ENCODE data around the gene LHFPL3.

DNA sequence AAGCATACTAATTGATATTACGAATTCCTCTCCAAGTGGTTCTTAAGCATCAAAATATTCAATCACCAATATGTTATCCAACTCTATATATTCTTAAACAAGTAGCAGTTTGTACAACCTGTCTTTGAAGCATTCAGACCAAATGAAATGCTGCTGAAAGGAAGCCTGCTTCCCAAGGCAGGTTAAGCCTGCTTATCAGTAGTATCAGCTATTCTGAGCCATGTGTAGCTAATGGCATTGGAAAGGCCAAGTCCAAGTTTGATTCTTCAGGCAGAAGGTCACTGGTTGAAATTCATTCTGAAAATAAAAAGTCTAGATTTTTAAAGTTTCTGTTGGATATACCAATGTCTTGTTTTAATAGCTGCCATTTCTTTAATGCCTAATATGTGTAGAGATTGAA, 328.7 kb downstream of the LHFPL3 start:
- TF ChIP-seq, protein P1, sequence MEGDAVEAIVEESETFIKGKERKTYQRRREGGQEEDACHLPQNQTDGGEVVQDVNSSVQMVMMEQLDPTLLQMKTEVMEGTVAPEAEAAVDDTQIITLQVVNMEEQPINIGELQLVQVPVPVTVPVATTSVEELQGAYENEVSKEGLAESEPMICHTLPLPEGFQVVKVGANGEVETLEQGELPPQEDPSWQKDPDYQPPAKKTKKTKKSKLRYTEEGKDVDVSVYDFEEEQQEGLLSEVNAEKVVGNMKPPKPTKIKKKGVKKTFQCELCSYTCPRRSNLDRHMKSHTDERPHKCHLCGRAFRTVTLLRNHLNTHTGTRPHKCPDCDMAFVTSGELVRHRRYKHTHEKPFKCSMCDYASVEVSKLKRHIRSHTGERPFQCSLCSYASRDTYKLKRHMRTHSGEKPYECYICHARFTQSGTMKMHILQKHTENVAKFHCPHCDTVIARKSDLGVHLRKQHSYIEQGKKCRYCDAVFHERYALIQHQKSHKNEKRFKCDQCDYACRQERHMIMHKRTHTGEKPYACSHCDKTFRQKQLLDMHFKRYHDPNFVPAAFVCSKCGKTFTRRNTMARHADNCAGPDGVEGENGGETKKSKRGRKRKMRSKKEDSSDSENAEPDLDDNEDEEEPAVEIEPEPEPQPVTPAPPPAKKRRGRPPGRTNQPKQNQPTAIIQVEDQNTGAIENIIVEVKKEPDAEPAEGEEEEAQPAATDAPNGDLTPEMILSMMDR (IDR thresholded peaks at IDR 0.05; ENCODE audit: low read length): no peak
- no peak for TF ChIP-seq EZH2 (IDR thresholded peaks at IDR 0.05; ENCODE audit: borderline replicate concordance, low read length)

All from OCI-LY1 (cell line).